K562 (cell line): ENCODE data around the gene ZGLP1. TPM values are rescaled to one million over a fixed set of nuclear protein-coding genes. Genes with fewer than 3 reads are reported as not detected.
A peak's percentile ranks its signal among the peaks of the same experiment; 100 is the strongest.

Source experiments
- BRD4 ChIP-seq: fragments of 200-600 bp; sonication (generic); IDR thresholded peaks from 2 replicates; pipeline ENCODE4 v1.6.1; 2017; ENCODE audit warnings: inconsistent platforms
- CBFB ChIP-seq: sonication (generic); formaldehyde crosslinking; IDR thresholded peaks from 2 replicates; pipeline ENCODE4 v1.4.0; 2020; ENCODE audit warnings: mild to moderate bottlenecking, missing genetic modification reagents
- EGR1 ChIP-seq: fragments of 450-650 bp; conservative IDR thresholded peaks from 2 replicates; pipeline ENCODE4 v1.6.1; 2017; ENCODE audit warnings: mild to moderate bottlenecking
- ETV6 ChIP-seq, 3 experiments: fragments of 150-350 bp in 1 of 3; sonication (generic) in 1 of 3; formaldehyde crosslinking in 1 of 3; IDR thresholded peaks; 2 replicates each; pipeline versions ENCODE4 v1.6.1 to v1.8.0; 2014 to 2022; ENCODE audit warnings: borderline replicate concordance in 2 of 3, low read depth in 2 of 3, antibody characterized with exemption in 1 of 3, low read length in 1 of 3, mild to moderate bottlenecking in 1 of 3, missing genetic modification reagents in 1 of 3
- FOXO4 ChIP-seq: fragments of 450-650 bp; formaldehyde crosslinking; IDR thresholded peaks from 2 replicates; pipeline ENCODE4 v1.4.0; 2020; ENCODE audit warnings: mild to moderate bottlenecking, moderate library complexity
- GATA2 ChIP-seq: sonication (generic); formaldehyde crosslinking; IDR thresholded peaks from 2 replicates; pipeline ENCODE4 v1.4.0; 2020; ENCODE audit warnings: mild to moderate bottlenecking, missing genetic modification reagents
- HDAC1 ChIP-seq, 2 experiments: fragments of 450-650 bp; IDR thresholded peaks; 2 replicates each; pipeline ENCODE4 v1.6.1; 2016 to 2017; ENCODE audit warnings: inconsistent platforms in 1 of 2, mild to moderate bottlenecking in 1 of 2, moderate library complexity in 1 of 2
- HDAC6 ChIP-seq: IDR thresholded peaks from 2 replicates; pipeline ENCODE4 v1.6.1; 2012; ENCODE audit warnings: low read depth, mild to moderate bottlenecking, control low read depth, inconsistent platforms, low read length, moderate library complexity
- JUN ChIP-seq, 2 experiments: sonication (generic) in 1 of 2; formaldehyde crosslinking in 1 of 2; IDR thresholded peaks; 2 replicates each; pipeline versions ENCODE4 v1.6.1 to v1.8.0; 2012 to 2022; ENCODE audit warnings: borderline replicate concordance in 2 of 2, mild to moderate bottlenecking in 2 of 2, improper control_type of control experiment in 1 of 2, low read depth in 1 of 2, low read length in 1 of 2, missing genetic modification reagents in 1 of 2
- MXD1 ChIP-seq: fragments of 250-450 bp; sonication (Bioruptor Pico); IDR thresholded peaks from 2 replicates; pipeline ENCODE4 v1.8.0; 2021; ENCODE audit warnings: borderline replicate concordance, mild to moderate bottlenecking, moderate library complexity; ENCODE audit not compliant: poor library complexity, severe bottlenecking
- RFX7 ChIP-seq: fragments of 250-450 bp; sonication (Bioruptor Pico); IDR thresholded peaks from 2 replicates; pipeline ENCODE4 v1.5.1; 2021; ENCODE audit warnings: mild to moderate bottlenecking
- SAFB2 ChIP-seq: fragments of 200-400 bp; formaldehyde crosslinking; IDR thresholded peaks from 2 replicates; pipeline ENCODE4 v1.6.1; 2018; ENCODE audit warnings: borderline replicate concordance, low read length, low read depth, moderate library complexity; ENCODE audit not compliant: severe bottlenecking
- SMAD1 ChIP-seq: fragments of 150-350 bp; IDR thresholded peaks from 2 replicates; pipeline ENCODE4 v1.6.1; 2014; ENCODE audit warnings: low read length, low read depth; ENCODE audit not compliant: partially characterized antibody
- SMARCC2 ChIP-seq: fragments of 450-650 bp; IDR thresholded peaks from 2 replicates; pipeline ENCODE4 v1.6.1; 2017; ENCODE audit warnings: antibody characterized with exemption, moderate library complexity, mild to moderate bottlenecking, low read depth
- TARDBP ChIP-seq: fragments of 450-650 bp; IDR thresholded peaks from 2 replicates; pipeline ENCODE4 v1.6.1; 2016
- TBL1XR1 ChIP-seq, 2 experiments: IDR thresholded peaks; 2 replicates each; pipeline ENCODE4 v1.6.1; 2012; ENCODE audit warnings: improper control_type of control experiment in 2 of 2, low read length in 2 of 2, mild to moderate bottlenecking in 1 of 2
- VEZF1 ChIP-seq: fragments of 200-800 bp; sonication (Bioruptor generic); IDR thresholded peaks from 2 replicates; pipeline ENCODE4 v1.6.1; 2017; ENCODE audit warnings: missing genetic modification characterization, missing compliant biosample characterization
- polyA plus RNA-seq, 8 experiments: library from polyadenylated mRNA; depleted of rRNA in 4 of 8; stranded (reverse) in 5 of 8; unstranded in 3 of 8; fragments of >200 nt; fragmentation: Nextera tagmentation in 2 of 8; fragmentation: Illumina TruSeq in 1 of 8; extraction: Ambion mirVana in 2 of 8; extraction: Trizol in 1 of 8; gene quantifications; 2 replicates each; pipeline versions ENCODE4 v1.2.1 to v1.2.3, GENCODE V29; 2011 to 2014; ENCODE audit warnings: inconsistent platforms in 1 of 8, missing spikeins in 1 of 8
- total RNA-seq, 7 experiments: library from RNA; depleted of rRNA in 6 of 7; stranded (reverse); fragments of >200 nt in 6 of 7; fragmentation: Illumina TruSeq in 2 of 7; extraction: Trizol in 2 of 7; gene quantifications; 2 replicates each; pipeline versions ENCODE4 v1.2.1 to v1.2.3, GENCODE V29; 2011 to 2021; ENCODE audit warnings: low replicate concordance in 1 of 7
- TF ChIP-seq, protein P1 (sequence below): sonication (generic); formaldehyde crosslinking; IDR thresholded peaks from 2 replicates; pipeline ENCODE4 v1.8.0; 2022; ENCODE audit warnings: missing genetic modification reagents, mild to moderate bottlenecking, moderate library complexity, borderline replicate concordance
- TF ChIP-seq, protein P2 (sequence below): fragments of 450-650 bp; IDR thresholded peaks from 2 replicates; pipeline ENCODE4 v1.6.1; 2016; ENCODE audit warnings: borderline replicate concordance
- TF ChIP-seq, protein P3 (sequence below): fragments of 250-450 bp; sonication (Bioruptor Pico); IDR thresholded peaks from 2 replicates; pipeline ENCODE4 v1.9.0; 2021; ENCODE audit warnings: mild to moderate bottlenecking

Gene ZGLP1
- total and polyA plus RNA-seq, 9 of the 15 experiments (the other 6 are each of a cell fraction or from before 2014, with no cell fraction given) = 0.24 to 4.5 (median 2.2) TPM

DNA sequence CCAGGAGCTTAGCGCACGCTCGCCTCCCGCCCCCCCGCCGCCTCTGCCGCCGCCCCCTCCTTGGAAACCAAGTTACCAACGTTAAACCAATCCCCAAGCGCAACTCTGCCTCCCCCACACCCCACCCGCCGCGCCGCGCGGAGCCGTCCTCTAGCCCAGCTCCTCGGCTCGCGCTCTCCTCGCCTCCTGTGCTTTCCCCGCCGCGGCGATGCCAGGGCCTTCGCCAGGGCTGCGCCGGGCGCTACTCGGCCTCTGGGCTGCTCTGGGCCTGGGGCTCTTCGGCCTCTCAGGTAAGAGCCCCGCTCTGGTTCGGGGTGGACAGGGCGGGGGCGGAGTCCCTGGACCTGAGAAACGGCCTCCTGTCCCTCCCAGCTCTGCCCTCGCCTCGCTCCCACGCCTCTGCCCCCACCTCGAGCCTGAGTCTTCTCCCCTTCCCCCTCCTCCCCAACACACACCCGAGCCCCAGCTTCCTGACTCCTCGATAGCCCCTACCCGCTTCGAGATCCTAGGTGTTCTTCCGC is 19.7 kb downstream of the ZGLP1 start, which contains the start of gene ICAM5 (continued):
- no peak for TF ChIP-seq FOXO4 (CRISPR knock-in tag)
- peak in 1 of 2 experiments; percentile 64; a peak in 2 of 4 replicates for TF ChIP-seq HDAC1 (IDR thresholded peaks at IDR 0.05)
- TF ChIP-seq, protein P1, sequence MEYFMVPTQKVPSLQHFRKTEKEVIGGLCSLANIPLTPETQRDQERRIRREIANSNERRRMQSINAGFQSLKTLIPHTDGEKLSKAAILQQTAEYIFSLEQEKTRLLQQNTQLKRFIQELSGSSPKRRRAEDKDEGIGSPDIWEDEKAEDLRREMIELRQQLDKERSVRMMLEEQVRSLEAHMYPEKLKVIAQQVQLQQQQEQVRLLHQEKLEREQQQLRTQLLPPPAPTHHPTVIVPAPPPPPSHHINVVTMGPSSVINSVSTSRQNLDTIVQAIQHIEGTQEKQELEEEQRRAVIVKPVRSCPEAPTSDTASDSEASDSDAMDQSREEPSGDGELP (CRISPR knock-in tag) = no peak; the same call in 1 of the 2 replicates
- no peak for TF ChIP-seq SAFB2
- no peak for TF ChIP-seq JUN (IDR thresholded peaks at IDR 0.05; ENCODE audit: borderline replicate concordance, low read depth, low read length)
- TF ChIP-seq JUN (CRISPR knock-in tag; IDR thresholded peaks at IDR 0.05; ENCODE audit: borderline replicate concordance) = 0 out of 2 replicates have a peak, but pooled peaks have one; percentile 0
- peak; percentile 4; the same call in 1 of the 2 replicates for TF ChIP-seq GATA2 (CRISPR knock-in tag)
- TF ChIP-seq RFX7 (CRISPR knock-in tag) = no peak
- TF ChIP-seq SMARCC2 = no peak
- peak; percentile 94 for TF ChIP-seq EGR1
- TF ChIP-seq BRD4 = no peak
- 0 out of 2 replicates have a peak, but pooled peaks have one; percentile 41 for TF ChIP-seq TARDBP
- TF ChIP-seq SMAD1 = no peak
- TF ChIP-seq MXD1 (CRISPR knock-in tag) = no peak
- TF ChIP-seq, protein P2, sequence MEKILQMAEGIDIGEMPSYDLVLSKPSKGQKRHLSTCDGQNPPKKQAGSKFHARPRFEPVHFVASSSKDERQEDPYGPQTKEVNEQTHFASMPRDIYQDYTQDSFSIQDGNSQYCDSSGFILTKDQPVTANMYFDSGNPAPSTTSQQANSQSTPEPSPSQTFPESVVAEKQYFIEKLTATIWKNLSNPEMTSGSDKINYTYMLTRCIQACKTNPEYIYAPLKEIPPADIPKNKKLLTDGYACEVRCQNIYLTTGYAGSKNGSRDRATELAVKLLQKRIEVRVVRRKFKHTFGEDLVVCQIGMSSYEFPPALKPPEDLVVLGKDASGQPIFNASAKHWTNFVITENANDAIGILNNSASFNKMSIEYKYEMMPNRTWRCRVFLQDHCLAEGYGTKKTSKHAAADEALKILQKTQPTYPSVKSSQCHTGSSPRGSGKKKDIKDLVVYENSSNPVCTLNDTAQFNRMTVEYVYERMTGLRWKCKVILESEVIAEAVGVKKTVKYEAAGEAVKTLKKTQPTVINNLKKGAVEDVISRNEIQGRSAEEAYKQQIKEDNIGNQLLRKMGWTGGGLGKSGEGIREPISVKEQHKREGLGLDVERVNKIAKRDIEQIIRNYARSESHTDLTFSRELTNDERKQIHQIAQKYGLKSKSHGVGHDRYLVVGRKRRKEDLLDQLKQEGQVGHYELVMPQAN = no peak
- no peak for TF ChIP-seq CBFB (CRISPR knock-in tag)
- 0 out of 4 replicates have a peak, but pooled peaks of 1 of the 2 experiments have one; percentile 44 for TF ChIP-seq TBL1XR1 (IDR thresholded peaks at IDR 0.05; ENCODE audit: low read length in 2 of 2)
- TF ChIP-seq HDAC6 = 0 out of 2 replicates have a peak, but pooled peaks have one; percentile 67
- TF ChIP-seq VEZF1 (CRISPR knock-in tag) = peak; percentile 93
- no peak for TF ChIP-seq ETV6 (IDR thresholded peaks at IDR 0.05; ENCODE audit: borderline replicate concordance in 1 of 2, low read depth in 2 of 2, low read length in 1 of 2)
- TF ChIP-seq ETV6 (CRISPR knock-in tag; IDR thresholded peaks at IDR 0.05; ENCODE audit: borderline replicate concordance) = no peak
- TF ChIP-seq, protein P3, sequence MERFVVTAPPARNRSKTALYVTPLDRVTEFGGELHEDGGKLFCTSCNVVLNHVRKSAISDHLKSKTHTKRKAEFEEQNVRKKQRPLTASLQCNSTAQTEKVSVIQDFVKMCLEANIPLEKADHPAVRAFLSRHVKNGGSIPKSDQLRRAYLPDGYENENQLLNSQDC (CRISPR knock-in tag) = no peak
